GM12801 (cell line): ENCODE results near the gene PYY.

Experiments used
- TF ChIP-seq, protein P1 (sequence below): IDR thresholded peaks from one replicate; pipeline ENCODE4 v1.5.1; 2011; ENCODE audit warnings: control low read depth; ENCODE audit not compliant: insufficient read length; ENCODE audit errors: extremely low read depth

The PYY gene

DNA sequence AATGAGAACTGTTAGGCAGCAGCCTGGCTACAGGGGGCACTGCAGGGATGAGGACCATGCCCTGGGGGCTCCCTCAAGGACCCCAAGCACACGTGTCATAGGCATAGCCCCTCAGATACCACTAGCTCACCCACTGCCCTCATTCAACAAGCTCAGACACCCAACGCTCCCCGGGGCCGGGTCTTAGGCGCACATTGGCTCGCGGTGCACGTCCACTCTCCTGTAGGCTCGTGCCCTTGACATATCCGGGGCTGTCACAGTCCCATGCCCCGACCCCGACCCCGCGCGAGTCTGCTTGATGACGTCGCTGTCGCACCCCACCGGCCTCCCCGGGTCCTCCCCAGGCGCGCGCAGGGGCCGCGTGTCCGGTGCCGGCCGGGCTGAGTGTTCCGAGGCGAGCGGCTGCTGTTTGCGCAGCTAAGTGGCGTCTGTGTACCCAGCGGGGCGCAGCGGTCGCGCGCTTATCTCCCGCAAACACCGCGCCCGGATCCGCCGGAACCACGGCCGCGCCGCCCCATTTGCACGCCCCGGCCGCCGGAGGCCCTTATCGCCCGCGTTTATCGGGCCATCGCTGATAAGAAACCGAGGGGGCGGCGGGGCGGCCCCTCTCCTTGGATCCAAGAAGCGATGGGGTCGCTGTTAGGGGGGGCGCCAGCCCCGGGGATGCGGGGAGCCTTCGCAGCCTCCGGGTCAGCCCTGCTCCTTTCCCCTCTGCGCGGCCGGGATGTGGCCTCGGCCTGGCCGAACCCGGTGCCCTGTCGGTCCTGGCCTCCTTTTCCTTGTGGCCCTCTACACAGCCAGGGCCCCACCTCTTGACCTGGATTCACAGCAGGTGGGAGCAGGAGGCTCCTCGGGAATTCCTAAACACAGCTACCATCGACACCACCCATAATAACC lies 30.0 kb upstream of the PYY start:
- TF ChIP-seq, protein P1, sequence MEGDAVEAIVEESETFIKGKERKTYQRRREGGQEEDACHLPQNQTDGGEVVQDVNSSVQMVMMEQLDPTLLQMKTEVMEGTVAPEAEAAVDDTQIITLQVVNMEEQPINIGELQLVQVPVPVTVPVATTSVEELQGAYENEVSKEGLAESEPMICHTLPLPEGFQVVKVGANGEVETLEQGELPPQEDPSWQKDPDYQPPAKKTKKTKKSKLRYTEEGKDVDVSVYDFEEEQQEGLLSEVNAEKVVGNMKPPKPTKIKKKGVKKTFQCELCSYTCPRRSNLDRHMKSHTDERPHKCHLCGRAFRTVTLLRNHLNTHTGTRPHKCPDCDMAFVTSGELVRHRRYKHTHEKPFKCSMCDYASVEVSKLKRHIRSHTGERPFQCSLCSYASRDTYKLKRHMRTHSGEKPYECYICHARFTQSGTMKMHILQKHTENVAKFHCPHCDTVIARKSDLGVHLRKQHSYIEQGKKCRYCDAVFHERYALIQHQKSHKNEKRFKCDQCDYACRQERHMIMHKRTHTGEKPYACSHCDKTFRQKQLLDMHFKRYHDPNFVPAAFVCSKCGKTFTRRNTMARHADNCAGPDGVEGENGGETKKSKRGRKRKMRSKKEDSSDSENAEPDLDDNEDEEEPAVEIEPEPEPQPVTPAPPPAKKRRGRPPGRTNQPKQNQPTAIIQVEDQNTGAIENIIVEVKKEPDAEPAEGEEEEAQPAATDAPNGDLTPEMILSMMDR: no peak

DNA sequence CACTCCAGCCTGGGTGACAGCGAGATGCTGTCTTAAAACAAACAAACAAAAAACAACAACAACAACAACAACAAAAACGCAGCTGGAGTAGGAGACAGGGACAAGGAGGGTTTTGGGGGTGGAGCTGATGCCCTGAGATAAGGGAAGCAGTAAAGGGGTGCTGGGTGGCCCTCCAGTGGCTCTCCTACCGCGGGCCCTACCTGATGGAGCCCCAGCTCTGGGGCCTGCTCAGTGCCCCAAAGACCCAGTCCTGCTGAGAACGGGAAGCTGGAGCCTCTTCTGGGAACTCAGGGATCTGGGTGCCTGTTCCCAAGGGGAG lies 29.4 kb upstream of the PYY start:
- TF ChIP-seq, protein P1: no peak

DNA sequence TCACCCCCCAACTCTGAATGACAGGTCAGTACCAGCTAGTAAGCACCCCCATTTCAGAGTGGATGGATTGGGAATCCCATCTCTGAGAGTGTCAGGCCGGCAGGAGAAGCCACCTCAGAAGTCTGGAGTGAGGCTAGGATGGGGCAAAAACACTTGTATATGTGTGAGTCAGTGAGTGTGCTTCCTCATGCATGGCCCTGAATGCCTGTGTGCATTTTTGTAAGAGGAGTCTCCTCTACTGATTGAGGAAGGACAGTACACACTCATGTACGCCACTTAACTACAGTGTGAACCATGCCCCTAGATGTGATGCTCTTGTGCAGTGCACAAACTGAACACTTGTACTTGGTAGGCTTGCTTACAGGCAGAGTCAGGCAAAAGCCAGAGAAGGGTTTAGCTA lies 28.4 kb upstream of the PYY start:
- TF ChIP-seq, protein P1: no peak

GRCh38 chr17:43979671-43980070 lies 25.9 kb upstream of the PYY start:
- TF ChIP-seq, protein P1: no peak

DNA sequence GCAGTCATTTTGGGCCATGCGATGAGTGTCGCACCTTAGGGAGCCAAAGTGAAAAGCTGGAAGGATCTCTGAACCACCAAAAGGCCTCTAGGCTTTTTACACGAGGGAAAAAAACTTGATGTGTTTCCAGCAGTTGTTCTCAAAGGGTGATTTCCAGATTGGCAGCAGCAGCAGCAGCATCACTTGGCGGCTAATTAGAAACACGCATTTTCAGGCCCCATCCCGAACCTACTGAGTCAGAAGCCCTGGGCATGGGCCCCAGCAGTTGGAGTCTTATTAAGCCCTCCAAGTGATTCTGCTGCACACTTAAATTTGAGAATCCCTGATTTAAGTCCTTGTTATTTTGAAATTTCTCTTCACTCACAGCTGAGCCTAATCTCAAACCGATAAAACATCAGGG lies 25.3 kb upstream of the PYY start:
- TF ChIP-seq, protein P1: no peak

DNA sequence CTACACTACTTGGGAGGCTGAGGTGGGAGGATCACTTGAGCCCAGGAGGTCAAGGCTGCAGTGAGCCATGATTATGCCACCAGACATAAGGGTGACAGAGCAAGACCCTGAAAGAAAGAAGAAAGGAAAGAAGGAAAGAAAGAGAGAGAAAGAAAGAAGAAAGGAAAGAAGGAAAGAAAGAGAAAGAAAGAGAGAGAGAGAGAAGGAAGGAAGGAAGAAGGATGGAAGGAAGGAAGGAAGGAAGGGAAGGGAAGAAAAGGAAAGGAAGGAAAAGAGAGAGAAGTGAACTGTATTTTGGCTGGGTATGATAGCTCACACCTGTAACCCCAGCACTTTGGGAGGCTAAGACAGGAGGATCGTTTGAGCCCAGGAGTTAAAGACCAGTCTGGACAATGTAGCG lies 24.3 kb upstream of the PYY start:
- TF ChIP-seq, protein P1: no peak

DNA sequence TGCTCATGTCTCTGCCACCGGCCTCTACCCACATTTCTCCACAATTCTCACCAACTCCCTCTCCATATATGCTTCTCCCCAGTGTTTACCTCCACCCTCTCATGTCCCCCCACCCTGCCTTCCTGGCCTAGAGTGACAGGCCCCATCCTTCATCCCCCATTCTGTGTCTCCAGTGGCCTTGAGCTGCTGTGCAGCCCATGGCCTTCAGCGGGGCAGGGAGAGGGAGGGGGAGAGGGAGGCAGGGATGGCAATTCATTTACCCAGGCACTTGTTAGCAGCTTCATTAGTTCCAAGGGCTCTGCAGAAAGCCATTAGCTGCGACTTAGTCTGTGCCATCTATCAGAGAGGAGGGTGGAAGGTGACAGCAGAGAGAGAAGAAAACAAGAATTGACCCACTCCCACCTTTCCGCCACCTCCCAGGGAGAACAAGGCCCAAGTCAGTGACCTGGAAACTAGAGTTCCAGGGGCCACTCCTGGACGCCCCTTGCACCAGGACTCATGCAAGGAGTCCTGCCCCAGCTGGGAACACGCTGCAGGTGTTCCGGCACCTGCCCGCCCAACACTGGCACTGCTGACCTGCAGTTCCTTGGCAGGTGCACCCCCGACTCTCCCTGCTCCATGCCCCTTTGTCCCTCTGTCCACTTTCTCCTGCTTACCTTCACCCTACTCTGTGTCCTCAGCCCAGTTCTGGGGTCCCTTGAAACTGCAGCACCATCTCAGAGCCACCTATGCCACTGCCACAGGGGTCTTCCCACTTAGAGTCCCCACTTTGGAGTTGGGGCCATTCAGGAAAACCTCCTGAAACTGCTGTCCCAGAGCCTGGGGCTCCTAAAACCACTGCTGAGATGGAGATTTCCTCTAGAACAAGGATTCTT lies 23.5 kb upstream of the PYY start:
- TF ChIP-seq, protein P1: no peak
